Parathyroid adenoma (tissue), 2 donors: ENCODE results near the gene HBG2.

Experiments used
- H2AFZ ChIP-seq: fragments of 300-600 bp; sonication (generic); one replicate; pipeline ENCODE4 v1.7.0; 2017; ENCODE audit warnings: antibody characterized with exemption, mild to moderate bottlenecking
- H3K27ac ChIP-seq: fragments of 300-600 bp; sonication (generic); one replicate; pipeline ENCODE4 v1.7.0; 2017
- H3K27me3 ChIP-seq: fragments of 300-600 bp; sonication (generic); one replicate; pipeline ENCODE4 v1.7.0; 2017; ENCODE audit warnings: low read length; ENCODE audit not compliant: control insufficient read depth, insufficient read depth
- H3K36me3 ChIP-seq: fragments of 300-600 bp; sonication (generic); one replicate; pipeline ENCODE4 v1.7.0; 2017; ENCODE audit warnings: low read length; ENCODE audit not compliant: control insufficient read depth, insufficient read depth
- H3K4me1 ChIP-seq: fragments of 300-600 bp; sonication (generic); one replicate; pipeline ENCODE4 v1.7.0; 2017; ENCODE audit warnings: control low read depth
- H3K4me2 ChIP-seq: fragments of 300-600 bp; sonication (generic); one replicate; pipeline ENCODE4 v1.7.0; 2017; ENCODE audit warnings: low read length
- H3K4me3 ChIP-seq: fragments of 300-600 bp; sonication (generic); one replicate; pipeline ENCODE4 v1.7.0; 2017; ENCODE audit warnings: low read depth, low read length
- H3K79me2 ChIP-seq: fragments of 300-600 bp; sonication (generic); one replicate; pipeline ENCODE4 v1.7.0; 2017; ENCODE audit warnings: control low read depth
- H3K9ac ChIP-seq: fragments of 300-600 bp; sonication (generic); one replicate; pipeline ENCODE4 v1.7.0; 2017; ENCODE audit warnings: mild to moderate bottlenecking
- H3K9me3 ChIP-seq: fragments of 300-600 bp; sonication (generic); one replicate; pipeline ENCODE4 v1.7.0; 2017; ENCODE audit warnings: low read length; ENCODE audit not compliant: control insufficient read depth
- CTCF ChIP-seq: fragments of 300-600 bp; sonication (generic); IDR thresholded peaks from one replicate; pipeline ENCODE4 v1.7.0; 2017; ENCODE audit warnings: antibody characterized with exemption, mild to moderate bottlenecking
- donor health status: primary hyperparathyroidism.

HBG2 gene

GRCh38 chr11:5229796-5230195 lies 24.8 kb downstream of the HBG2 start:
- Histone ChIP-seq H3K4me1 (no peaks in the 10 kb centered on the region), H3K79me2 (no peaks in the 10 kb centered on the region), H3K9me3 (no peaks in the 10 kb centered on the region), H3K4me2 (no peak overlapping the region), H3K36me3 (no peaks in the 10 kb centered on the region), H2AFZ (no peak overlapping the region), H3K27me3 (no peaks in the 10 kb centered on the region), H3K9ac (no peak overlapping the region), H3K4me3 (no peak overlapping the region), H3K27ac (no peak overlapping the region)
- no peak for TF ChIP-seq CTCF

- no peaks in the 10 kb centered on the region for H3K4me1 ChIP-seq
- H3K4me3 ChIP-seq: no peak overlapping the region
- no peaks in the 10 kb centered on the region for H3K36me3 ChIP-seq
- no peaks in the 10 kb centered on the region for H3K27me3 ChIP-seq
- no peak for TF ChIP-seq CTCF
- no peak overlapping the region for H3K4me2 ChIP-seq
- no peaks in the 10 kb centered on the region for H3K9me3 ChIP-seq
- no peak overlapping the region for H2AFZ ChIP-seq
- H3K79me2 ChIP-seq: no peaks in the 10 kb centered on the region
- H3K9ac ChIP-seq: no peak overlapping the region
- H3K27ac ChIP-seq: no peak overlapping the region
Measured at GRCh38 chr11:5229356-5229755, 25.2 kb downstream of the HBG2 start.

- Histone ChIP-seq H3K9me3 (no peaks in the 10 kb centered on the region), H3K79me2 (no peaks in the 10 kb centered on the region), H3K36me3 (no peaks in the 10 kb centered on the region), H3K4me2 (no peak overlapping the region), H2AFZ (no peak overlapping the region), H3K4me3 (no peak overlapping the region), H3K27me3 (no peaks in the 10 kb centered on the region), H3K9ac (no peak overlapping the region), H3K27ac (no peak overlapping the region), H3K4me1 (no peaks in the 10 kb centered on the region)
- TF ChIP-seq CTCF: no peak
Measured at GRCh38 chr11:5228124-5228523, 26.5 kb downstream of the HBG2 start.

GRCh38 chr11:5227681-5228080 lies 26.9 kb downstream of the HBG2 start:
- H3K9me3 ChIP-seq: no peaks in the 10 kb centered on the region
- no peaks in the 10 kb centered on the region for H3K79me2 ChIP-seq
- H3K27me3 ChIP-seq: no peaks in the 10 kb centered on the region
- H3K27ac ChIP-seq: no peak overlapping the region
- no peak for TF ChIP-seq CTCF
- no peak overlapping the region for H3K4me3 ChIP-seq
- no peak overlapping the region for H3K4me2 ChIP-seq
- no peaks in the 10 kb centered on the region for H3K36me3 ChIP-seq
- H3K9ac ChIP-seq: no peak overlapping the region
- H3K4me1 ChIP-seq: no peaks in the 10 kb centered on the region
- H2AFZ ChIP-seq: no peak overlapping the region

GRCh38 chr11:5226732-5227310 lies 27.8 kb downstream of the HBG2 start, which contains the start of gene HBB:
Gene HBB, minus strand, starts transcription at chr11:5227071. Its CDS starts 50 bp downstream, at chr11:5227021.
- Histone ChIP-seq H3K36me3 (no peaks in the 10 kb centered on the region), H3K4me2 (no peak within 1 kb of the TSS), H3K4me1 (no peaks in the 10 kb centered on the region), H3K27me3 (no peaks in the 10 kb centered on the region), H3K27ac (no peak within 1 kb of the TSS), H3K9me3 (no peaks in the 10 kb centered on the region), H2AFZ (no peak within 1 kb of the TSS), H3K9ac (no peak within 1 kb of the TSS), H3K4me3 (no peak within 1 kb of the TSS), H3K79me2 (no peaks in the 10 kb centered on the region)
- TF ChIP-seq CTCF: no peak
